Suppressor macrophage (primary cell): ENCODE measurements around the gene DHRS11.
"Not testable (repeated sequence)": the region's sequence is repeated elsewhere in the genome, so short reads cannot be mapped to it uniquely, and the experiment has no call there.

ENCODE experiments used
- DNase-seq, 4 experiments: peaks; one replicate each; pipeline ENCODE4 v3.0.0-alpha.2; 2020 to 2022

DHRS11 gene

DNA sequence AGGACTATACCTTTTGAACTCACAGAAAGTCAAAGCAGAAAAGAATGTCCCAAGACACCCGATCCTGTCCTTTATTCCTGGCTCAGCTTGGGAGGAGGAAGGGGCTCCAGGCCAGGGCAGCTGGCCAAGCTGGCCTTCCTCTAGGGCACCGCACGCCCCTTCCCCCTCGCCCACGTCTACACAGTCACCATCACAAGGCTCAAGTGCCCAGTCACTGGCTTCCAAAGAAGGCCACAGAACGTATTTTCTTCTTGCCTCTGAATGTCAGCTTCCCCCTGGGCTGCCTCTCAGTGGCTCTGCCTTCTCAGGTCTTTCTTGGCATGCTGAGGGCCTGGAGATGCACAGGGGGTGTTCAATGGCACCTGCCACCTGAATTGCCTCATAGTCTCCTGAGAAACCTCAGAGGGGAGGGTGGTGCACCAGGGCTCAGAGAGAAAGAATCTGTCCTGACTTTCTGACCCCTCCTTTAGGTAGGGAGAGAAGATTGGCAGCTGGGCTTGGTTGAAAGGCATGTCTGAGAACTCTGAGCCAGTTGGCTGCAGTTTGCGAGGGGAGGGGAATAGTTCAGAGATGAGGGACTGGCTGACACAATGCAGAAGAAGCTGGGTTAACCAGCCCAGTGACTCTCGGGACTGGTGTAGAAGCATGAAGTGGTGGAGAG, 2.1 kb downstream of the DHRS11 start:
- DNase-seq = peak; percentile 79 to 90 (median 84)

DNA sequence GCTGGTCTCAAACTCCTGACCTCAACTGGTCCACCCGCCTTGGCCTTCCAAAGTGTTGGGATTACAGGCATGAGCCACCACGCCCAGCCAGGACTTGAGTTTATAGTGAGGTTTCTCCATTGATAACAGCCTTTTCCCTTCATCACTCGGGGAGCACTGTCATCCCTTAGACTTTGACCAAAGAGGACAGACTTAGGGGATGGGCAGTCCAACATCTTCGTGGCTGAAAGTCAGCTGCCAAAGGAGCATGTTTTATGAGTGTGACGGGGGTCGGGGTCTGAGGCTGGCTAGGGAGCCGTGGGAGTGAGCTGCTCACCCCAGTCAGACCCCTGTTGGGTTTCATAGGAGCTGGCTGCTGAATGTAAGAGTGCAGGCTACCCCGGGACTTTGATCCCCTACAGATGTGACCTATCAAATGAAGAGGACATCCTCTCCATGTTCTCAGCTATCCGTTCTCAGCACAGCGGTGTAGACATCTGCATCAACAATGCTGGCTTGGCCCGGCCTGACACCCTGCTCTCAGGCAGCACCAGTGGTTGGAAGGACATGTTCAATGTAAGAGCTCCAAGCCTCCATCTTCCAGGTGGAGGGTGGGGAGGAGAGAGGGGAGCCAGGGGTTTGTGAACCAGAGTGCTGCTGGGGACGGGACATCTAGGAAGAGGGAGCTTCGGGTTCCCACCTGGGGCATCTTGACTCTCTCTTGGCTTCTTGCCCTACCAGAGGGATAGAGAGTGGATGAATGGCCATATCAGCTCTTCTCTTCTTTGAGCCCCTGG, 3.1 kb downstream of the DHRS11 start:
- DNase-seq = no peak

DNA sequence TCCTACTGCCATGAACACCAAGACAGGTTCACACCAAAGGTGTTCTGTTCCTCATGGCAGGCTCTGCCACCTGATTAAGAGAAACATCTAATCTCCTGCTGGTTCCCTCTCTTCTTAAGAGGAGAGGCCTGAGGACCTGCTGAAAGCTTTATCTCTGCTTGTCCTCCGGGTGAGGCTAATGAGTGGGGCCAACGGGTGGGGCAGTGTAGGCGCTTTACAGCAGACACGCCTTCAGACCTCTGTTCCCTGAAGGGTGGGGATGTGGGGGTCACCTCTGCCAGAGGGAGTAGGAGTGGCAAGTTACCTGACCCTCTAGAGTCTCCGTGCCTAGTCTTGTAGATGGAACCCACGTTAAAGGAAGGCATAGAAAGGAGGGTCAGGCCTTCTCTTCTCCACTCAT, 5.5 kb downstream of the DHRS11 start:
- no peak for DNase-seq

DNA sequence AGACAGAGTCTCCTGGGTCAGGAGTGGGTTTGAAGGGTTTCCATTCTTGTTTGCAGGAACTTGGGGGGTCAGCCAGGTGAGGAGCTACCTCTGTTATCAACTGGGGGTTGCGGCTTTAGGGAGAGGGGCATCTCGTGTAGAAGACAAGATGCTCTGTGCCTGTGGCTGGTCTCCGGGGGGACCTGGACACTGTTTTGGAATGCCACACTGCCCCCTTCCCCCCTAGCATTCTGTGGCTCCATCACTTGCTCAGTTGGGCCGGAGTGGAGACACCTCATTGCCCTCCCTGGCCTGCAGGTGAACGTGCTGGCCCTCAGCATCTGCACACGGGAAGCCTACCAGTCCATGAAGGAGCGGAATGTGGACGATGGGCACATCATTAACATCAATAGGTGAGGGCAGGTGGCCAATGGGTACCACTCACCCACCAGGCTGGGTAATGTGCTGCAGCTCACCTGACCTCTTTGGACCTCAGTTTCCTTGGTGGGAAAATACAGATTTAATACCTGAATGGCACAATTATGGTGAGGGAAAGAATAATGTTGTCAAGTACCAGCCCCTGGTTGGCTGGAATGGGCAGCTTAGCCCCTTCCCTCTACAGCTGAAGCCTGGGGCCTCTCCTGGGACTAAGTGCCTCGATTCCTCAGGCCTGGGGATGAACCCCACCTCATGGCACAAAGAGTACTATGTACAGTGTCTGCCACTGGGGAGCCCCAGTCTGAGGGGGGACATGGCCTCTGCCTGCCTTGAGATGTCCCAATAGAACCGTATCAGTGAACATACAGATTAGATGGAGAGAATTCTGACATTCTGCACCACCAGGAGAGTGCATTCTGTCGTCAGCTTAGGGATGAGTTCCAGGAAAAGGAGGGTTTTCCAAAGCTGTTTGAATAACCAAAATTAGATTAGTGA, 6.4 kb downstream of the DHRS11 start:
- no peak for DNase-seq

DNA sequence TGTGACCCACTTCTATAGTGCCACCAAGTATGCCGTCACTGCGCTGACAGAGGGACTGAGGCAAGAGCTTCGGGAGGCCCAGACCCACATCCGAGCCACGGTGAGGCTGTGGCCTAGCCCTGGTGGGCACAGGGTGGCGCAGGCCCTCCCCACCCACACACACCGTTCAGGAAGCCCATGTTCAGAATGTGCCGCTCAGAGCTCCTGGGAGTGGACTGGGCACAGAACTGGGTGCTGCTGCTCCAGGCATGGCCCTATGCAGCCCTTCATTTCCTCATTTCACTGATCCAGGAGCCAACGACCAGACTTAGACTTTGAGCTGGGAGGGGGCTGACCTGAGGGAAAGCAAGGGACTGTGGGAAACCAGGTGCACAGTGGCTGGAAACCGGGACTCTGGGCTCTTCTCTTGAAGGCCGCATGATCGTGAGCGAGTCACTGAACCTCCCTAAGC, 7.3 kb downstream of the DHRS11 start:
- no peak for DNase-seq

DNA sequence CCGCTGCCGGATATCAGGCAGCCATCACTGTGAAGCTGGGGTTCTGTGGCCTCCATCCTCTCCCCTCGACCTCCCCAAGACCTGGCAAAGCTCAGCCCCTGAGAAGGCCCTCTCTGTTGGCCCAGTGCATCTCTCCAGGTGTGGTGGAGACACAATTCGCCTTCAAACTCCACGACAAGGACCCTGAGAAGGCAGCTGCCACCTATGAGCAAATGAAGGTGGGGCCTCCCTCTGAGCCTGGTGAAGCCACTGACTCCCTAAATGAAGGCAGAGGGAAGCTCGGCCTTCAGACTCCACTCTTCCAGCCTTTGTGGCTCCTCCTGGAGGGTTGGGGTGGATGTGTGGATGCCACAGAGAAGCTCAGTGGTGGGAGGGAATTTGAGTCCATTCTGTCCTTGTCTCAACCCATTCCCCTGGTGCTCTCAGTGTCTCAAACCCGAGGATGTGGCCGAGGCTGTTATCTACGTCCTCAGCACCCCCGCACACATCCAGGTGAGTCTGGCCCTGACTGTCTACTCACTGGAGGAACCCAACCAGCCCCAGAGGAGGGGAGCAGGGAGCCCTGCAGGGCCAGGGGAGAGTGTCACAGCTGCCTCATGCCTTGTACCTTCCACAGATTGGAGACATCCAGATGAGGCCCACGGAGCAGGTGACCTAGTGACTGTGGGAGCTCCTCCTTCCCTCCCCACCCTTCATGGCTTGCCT, 8.0 kb downstream of the DHRS11 start:
- no peak for DNase-seq

DNA sequence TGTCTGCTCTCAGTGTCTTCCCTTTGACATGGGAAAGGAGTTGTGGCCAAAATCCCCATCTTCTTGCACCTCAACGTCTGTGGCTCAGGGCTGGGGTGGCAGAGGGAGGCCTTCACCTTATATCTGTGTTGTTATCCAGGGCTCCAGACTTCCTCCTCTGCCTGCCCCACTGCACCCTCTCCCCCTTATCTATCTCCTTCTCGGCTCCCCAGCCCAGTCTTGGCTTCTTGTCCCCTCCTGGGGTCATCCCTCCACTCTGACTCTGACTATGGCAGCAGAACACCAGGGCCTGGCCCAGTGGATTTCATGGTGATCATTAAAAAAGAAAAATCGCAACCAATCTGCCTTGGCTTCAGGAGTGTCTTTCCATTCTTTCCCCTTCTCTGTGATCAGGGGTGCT, 8.8 kb downstream of the DHRS11 start:
- DNase-seq = no peak

DNA sequence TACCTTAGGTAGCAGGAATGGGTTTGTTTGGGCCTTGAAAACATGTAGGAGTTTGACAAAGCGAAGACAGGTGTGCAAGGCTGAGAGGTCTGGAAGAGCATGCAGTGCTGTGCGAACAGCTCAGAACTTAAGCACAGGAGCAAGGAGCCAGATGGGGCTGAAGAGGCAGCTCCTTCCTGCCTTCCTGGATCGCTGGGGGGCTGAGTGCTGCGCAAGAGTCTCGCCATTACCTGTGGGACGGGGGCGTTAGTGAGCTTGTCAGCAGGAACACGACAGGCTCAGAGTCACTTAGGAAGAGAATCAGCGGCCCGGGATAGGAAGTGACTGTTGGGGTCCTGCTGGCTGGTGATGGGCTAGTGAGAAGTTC, 9.2 kb downstream of the DHRS11 start:
- no peak for DNase-seq

DNA sequence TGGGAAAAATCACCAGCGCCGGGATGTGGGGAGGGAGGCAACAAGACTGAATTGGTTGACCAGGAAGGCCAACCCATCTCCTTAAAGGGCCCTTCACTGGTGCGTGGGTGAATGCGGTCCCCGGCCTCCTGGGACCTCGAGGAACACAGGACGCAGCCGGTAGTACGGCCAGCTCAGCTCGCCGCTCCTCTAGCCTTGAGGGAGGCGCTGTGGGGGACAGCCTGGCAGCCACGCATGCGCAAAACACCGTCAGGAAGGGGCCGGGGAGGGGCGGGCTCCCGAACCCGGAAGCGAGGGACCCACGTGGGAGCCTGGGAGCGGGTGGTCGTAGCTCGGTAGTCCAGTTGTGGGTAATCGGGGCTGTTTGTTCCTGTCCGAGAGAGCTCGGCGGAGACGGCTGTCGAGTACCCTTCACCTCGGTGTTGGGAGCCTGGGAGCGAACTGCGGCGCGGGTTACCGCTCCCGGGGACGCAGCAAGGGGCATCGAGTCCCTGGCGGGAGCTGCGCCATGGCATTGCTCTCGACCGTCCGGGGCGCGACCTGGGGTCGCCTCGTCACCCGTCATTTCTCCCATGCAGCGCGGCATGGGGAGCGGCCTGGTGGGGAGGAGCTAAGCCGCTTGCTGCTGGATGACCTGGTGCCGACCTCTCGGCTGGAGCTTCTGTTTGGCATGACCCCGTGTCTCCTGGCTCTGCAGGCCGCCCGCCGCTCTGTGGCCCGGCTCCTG, 9.8 kb downstream of the DHRS11 start, which contains the start of gene MRM1:
Gene MRM1, plus strand, starts transcription at position 281 of the 727 bp plus-strand sequence. Its CDS starts 228 bp downstream, at position 509.
- DNase-seq = peak; percentile 94 to 97 (median 97)

DNA sequence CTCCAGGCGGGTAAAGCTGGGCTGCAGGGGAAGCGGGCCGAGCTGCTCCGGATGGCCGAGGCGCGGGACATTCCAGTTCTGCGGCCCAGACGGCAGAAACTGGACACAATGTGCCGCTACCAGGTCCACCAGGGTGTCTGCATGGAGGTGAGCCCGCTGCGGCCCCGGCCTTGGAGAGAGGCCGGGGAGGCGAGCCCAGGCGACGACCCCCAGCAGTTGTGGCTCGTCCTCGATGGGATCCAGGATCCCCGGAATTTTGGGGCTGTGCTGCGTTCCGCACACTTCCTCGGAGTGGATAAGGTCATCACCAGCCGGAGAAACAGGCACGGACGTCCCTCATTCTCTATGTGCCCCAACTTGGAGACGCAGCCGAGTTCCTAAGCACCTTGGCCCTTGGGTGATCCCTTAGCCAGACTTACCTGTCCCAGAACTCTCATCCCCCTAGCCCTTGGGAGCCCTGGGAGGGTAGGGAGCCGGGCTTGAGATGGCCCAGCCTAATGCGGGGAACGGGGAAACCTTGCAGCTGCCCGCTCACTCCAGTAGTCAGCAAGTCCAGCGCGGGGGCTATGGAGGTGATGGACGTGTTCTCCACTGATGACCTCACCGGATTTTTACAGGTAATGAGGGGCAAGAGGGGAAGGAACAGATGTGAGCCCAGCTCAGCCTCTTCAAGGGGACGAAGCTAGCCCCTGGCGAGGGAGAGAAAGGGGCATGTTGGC, 10.5 kb downstream of the DHRS11 start:
- DNase-seq = peak in 3 of 4 experiments; percentile 14 to 41 (median 28)

DNA sequence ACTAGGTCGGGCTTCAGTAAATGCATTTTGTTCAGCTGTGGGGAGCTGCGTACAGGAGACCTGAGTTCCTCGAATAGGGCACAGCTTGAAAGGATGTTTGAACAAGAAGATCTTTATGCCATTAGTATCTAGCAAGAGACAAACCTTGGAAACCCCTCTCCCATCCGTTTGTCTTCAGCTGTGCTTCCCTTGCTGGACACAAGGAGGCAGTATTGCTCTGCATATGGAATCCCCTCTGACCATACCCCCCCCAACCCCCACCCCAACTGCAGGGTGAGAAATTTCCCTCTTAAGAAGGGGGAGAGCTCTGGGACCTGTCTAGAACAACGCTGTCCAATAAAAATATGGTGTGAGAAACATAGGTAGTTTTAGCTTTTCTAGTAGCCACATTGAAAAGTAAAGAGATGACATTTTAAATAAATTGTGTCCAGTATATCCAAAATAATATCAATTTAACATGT, 11.3 kb downstream of the DHRS11 start:
- DNase-seq = peak; percentile 65 to 78 (median 70)

DNA sequence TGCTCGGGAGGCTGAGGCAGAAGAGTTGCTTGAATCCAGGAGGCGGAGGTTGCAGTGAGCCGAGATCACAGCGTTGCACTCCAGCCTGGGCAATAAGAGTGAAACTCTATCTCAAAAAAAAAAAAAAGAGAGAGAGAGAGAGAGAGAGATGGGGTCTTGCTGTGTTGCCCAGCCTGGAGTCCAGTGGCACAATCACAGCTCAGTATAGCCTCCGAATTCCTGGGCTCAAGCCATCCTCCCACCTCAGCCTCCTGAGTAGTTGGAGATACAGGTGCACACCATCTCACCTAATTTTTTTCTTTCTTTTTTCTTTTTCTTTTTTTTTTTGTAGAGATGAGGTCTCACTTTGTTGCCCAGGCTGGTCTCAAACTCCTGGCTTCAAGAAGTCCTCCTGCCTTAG, 13.3 kb downstream of the DHRS11 start:
- DNase-seq = not testable (repeated sequence)

DNA sequence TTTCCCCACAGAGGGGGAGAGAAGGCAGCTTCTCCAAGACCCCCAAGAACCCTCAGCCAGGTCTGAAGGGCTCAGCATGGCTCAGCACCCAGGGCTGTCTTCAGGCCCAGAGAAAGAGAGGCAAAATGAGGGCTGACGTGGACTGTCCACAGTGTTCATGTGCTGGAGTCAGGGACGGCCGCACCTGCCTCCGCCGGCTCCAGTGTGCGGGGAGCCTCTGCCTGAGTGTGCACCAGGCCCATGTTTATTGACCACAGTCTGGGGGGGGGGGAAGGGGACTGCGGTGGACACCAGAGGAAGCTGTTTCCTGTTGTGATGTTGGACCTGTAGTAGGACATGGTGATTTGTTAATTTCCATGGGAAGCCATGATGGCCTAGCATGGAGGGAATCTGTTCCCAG, 16.6 kb downstream of the DHRS11 start:
- no peak for DNase-seq

DNA sequence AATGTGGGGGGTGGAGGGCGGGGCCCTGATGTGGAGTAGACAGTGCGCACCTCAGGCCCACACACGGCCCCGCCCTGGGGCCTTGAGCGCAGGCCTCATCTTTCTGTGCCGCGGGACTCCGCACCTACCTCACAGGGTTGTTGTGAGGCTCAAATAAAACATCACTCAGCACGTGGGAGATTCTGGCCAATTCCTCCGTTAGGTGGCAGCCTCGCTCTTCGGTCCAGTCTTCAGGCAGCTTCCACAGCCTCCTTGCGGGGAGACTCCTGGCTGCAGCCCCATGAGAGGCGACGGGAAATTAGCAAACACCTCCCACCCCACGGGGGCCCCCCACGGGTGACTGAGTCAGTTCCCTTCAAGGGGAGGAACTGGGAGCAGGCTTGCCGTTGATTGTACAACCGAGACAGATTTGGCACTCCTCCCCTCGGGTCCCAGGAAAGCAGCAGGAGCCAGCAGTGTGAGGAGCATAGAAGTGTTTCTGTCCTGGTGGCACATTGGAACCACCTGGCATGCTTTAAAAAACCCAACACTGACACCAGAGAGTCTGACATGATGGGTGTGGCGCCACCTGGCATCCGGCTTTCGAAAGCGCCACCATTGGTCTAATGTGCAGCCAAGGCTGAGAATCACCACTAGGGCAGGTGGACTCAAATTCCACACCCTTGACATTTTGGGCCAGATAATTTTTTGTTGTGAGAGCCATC, 17.3 kb downstream of the DHRS11 start:
- DNase-seq = peak; percentile 63 to 83 (median 74)

DNA sequence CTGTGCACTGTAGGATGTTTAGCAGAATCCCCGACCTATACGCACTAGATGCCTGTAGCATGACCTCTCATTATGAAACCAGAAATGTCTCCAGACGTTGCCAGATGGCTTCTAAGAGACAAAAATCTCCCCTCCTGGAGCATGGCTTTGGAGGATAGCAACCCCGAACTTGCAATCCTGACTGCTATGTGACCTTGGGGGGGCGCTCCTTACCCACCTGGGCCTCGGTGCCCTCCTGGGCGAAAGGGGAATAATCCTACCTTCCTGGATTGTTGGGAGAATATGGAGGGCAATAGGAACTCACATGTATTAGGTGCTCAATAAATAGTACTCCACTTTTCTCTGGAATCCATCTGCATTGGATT, 17.8 kb downstream of the DHRS11 start:
- no peak for DNase-seq

DNA sequence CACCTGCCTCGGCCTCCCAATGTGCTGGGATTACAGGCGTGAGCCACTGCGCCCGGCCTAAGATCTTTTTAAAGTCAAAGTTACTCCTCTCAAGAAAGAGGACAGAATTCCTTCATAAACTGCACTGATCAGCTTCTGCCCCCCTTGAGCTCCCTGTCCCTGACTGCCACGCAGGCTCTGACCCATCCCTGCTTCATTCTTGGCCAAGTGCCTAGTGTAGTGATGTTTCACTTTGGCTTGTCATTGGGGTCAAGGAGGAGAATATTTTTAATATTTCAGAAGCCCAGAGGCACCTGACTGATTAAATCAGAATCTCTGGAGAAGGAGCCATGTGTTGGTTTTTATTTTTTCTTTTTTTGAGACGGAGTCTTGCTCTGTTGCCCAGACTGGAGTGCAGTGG, 18.8 kb downstream of the DHRS11 start:
- DNase-seq = no peak

DNA sequence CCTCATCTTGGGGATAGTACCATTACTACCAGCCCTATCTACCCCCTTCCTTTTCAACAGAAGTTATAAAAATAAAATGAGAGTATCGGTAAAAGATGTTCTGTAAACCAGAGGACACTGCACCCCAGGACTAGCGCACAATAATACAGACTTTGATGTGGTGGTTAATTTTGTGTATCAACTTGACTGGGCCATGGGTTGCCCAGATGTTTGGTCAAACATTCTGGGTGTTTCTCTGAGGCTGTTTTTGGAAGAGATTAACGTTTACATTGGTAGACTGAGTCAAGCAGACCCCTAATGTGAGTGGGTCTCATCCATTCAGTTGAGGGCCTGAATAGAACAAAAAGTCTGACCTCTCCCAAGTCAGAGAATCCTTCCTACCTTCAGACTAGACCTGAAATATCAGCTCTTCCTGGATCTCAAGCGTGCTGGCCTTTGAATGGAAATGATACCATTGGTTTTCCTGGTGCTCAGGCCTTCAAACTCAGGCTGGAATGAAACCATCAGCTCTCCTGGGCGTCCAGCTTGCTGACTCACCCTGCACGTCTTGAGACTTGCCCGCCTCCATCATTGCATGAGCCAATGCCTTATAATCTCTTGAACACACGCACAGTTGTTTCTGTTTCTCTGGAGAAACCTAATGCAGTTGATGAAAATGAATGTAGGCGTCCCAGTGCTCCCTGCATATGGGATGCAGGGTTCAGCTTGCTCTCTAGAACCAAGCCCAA, 19.8 kb downstream of the DHRS11 start:
- DNase-seq = peak in 3 of 4 experiments; percentile 24 to 48 (median 36)

DNA sequence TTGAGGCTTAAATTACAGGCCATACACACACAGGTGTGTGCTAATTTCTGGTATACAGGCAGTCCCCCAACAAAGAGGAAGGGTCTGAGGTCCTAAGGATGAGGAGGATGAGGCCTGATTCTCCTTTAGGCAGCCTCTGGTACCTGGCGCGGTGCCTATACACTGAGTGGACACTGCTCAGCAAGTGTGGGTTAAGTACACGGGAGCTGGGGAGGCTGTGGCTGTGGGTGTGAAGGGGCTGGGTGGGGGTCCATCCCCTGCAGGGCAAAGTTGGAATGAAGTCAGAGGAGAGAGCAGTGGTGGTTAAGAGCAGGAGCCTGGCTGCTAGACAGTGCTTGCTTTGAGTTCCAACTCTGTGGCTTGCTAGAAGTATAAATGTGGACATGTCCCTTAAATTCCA, 20.6 kb downstream of the DHRS11 start:
- no peak for DNase-seq

DNA sequence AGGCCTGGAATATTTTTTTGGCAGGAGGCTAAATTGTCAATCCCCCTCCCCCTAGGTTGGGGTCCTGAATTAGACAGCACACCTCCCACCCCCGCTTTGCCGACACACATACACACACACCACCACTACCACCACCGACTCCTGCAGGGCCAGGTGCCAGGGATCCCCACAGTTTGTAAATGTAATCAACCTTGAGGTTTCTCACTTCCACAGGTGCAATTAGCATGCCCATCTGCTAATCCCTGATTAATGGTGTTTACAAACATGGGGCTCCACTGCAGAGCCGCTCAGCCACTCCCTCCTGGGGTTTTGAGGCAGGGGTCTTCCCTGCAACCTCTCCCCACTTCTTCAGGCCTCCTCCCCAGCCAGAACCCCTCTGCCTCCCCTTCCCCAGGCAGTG, 21.5 kb downstream of the DHRS11 start:
- no peak for DNase-seq

DNA sequence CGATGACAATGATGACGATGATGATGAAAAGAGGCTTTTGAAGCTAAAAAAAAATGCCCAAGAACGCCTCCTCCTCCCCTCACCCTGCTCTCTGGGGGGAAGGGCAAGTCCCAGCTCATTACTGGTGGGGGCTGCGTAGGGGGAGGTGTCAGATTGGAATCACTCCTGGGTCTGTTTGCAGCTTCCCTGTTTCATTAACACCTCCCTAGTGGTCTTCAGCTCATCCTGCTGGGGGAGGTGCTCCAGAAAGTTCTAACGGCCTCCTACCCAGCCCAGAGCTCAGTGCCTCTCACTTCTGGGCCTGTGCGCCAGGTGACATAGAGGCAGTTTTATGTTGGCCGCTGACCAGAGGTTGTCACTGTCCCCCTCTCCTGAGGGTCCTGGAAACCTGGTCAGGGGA, 22.4 kb downstream of the DHRS11 start:
- no peak for DNase-seq
